HFF-Myc (cell line): ENCODE data around the gene NRARP.

Experiments
- DNase-seq: peaks from one replicate; pipeline ENCODE4 v3.0.0-alpha.2; 2011; ENCODE audit warnings: low read depth; ENCODE audit errors: extremely low read depth
- H3K4me3 ChIP-seq: replicated peaks from 2 replicates; pipeline ENCODE4 v1.5.1; 2011; ENCODE audit warnings: low read depth, mild to moderate bottlenecking, control low read depth, low read length
- CTCF ChIP-seq: IDR thresholded peaks from 2 replicates; pipeline ENCODE4 v1.5.1; 2012; ENCODE audit warnings: mild to moderate bottlenecking, low read depth, low read length, control low read depth; ENCODE audit errors: missing control alignments

Gene NRARP

DNA sequence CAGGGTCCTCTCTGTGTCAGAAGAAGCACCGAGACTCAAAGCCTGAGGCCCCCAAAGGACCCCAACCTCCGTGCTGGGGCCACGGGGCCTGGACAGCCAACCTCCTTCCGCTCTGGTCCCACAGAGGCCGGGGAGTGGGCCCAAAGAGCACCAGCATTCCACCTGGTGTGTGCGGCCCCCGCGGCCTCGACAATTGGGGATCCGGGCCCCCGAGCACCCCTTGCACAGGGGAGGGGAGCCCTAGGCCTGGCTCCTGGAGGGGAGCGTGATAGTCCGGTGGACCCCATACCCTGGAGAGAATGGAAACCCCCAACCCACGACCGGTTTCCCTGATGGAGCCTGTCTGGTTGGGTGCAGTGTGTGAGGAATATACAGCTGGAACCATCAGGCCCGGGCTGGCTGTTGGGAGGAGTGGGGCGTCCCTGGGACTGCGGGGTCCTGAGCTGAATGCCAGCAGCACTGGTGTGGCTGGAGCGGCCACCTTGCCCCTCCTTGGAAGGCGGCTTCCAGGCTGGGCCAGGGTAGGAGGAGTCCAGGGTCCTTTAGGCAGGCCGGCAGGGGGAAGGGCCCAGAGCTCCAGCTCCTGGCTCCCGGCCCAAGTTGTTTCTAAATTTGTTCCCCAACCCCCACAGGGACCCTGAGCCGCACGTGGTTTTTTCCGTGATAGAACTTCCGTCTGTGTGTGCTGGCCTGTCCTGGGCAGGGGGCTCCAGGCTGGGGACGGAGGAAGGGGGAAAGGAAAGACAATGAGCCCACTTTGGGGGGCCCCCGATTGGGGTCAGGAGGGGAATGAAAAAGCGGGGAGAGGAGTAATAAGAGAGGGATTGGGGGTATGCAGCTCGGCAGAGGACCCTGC is 25.4 kb downstream of the NRARP start:
- TF ChIP-seq CTCF = no peak
- peak; percentile 59 for DNase-seq

GRCh38 chr9:137275588-137276472 is 26.2 kb downstream of the NRARP start:
- TF ChIP-seq CTCF = no peak
- no peak overlapping the region for H3K4me3 ChIP-seq
- no peak for DNase-seq

More for the DNA sequence above, 25.4 kb downstream of the NRARP start:
- peak overlapping the region; percentile 65 for H3K4me3 ChIP-seq

GRCh38 chr9:137275203-137275587 is 26.9 kb downstream of the NRARP start:
- no peak for DNase-seq
- H3K4me3 ChIP-seq = no peak overlapping the region
- no peak for TF ChIP-seq CTCF

DNA sequence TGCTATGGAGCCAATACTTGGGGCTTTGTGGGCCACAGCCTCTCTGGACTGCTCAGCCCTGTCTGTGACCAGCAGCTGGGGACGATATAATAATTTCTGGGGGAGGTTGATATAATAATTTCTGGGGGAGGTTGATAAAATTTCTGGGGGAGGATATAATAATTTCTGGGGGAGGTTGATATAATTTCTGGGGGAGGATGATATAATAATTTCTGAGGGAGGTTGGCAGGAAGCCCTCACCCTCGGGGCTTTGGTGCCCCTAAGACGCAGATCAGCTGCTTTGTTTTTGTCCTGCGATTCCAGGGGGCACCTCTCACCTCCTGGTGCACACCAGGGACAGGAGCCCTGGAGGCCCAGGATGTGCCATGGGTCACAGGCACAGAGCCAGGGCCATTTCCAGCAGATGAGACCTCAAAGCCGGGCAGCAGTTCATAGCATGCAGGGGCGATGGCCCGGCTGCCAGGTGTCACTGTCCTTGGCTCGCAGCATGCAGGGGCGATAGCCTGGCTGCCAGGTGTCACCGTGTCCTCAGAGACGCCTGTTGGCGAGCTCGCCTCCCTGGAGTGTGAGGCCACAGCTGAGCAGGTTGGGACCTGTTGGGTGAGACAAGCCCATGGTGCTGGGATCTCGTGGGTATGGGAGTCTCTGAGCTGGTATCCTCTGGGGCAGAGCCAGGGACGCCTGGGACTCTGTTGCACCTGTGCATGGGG is 28.3 kb downstream of the NRARP start:
- H3K4me3 ChIP-seq = no peak overlapping the region
- DNase-seq = no peak

DNA sequence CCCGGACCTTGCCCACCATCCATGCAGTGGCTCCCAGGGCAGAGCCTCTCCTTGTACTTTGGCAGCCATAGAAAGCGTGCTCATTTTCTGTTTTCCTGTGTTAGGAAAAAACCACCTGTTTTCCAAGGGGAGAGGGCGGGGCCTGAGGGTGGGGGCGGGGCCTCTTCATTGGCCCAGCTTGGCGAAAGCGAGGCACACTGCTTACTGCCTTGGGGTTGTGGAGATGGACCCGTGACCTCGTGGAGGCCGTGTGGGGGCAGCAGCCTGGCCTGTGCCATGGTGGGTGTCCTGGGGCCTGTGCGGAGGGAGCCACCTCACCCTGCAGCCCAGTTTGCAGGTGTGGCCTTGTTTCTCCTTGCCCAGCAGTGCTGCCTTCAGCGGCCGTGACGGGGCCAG is 29.0 kb downstream of the NRARP start:
- no peak for TF ChIP-seq CTCF
- no peak overlapping the region for H3K4me3 ChIP-seq
- DNase-seq = no peak

More for the DNA sequence above, 28.3 kb downstream of the NRARP start:
- no peak for TF ChIP-seq CTCF

GRCh38 chr9:137272241-137273094 is 29.6 kb downstream of the NRARP start:
- H3K4me3 ChIP-seq = no peak overlapping the region
- no peak for DNase-seq
- no peak for TF ChIP-seq CTCF
